Measurements from ENCODE around the gene CTXN1.
"Not testable (repeated sequence)": the region's sequence is repeated elsewhere in the genome, so short reads cannot be mapped to it uniquely, and the experiment has no call there.

CTXN1 gene

GRCh38 chr19:7919610-7920518, 6.1 kb downstream of the CTXN1 start, which contains the start of gene SNAPC2:
TSS of gene SNAPC2 (plus strand) at chr19:7920338. CDS start at chr19:7920367, 29 bp downstream.
- H3K4me1 ChIP-seq = 0 out of 2 replicates have a peak, but pooled peaks cover 3% of the 10 kb centered on the region
- H3K4me3 ChIP-seq (ENCODE audit: low read depth, low read length) = peak within 1 kb of the TSS; percentile 65
- DNase-seq = peak; percentile 98
- no peaks in the 10 kb centered on the region; the same call in 1 of the 2 replicates for H3K36me3 ChIP-seq
- no peak for TF ChIP-seq CTCF (IDR thresholded peaks at IDR 0.05; ENCODE audit: low read depth, low read length)
- H3K9me3 ChIP-seq = no peaks in the 10 kb centered on the region
- H3K27me3 ChIP-seq = peaks cover 40% of the 10 kb centered on the region

GRCh38 chr19:7918615-7919421, 7.1 kb downstream of the CTXN1 start:
- TF ChIP-seq CTCF (IDR thresholded peaks at IDR 0.05; ENCODE audit: low read depth, low read length) = no peak
- no peak overlapping the region for H3K4me3 ChIP-seq (ENCODE audit: low read depth, low read length)
- H3K36me3 ChIP-seq = no peaks in the 10 kb centered on the region; the same call in 1 of the 2 replicates
- no peak for DNase-seq
- H3K27me3 ChIP-seq = peaks cover 43% of the 10 kb centered on the region
- no peaks in the 10 kb centered on the region for H3K9me3 ChIP-seq
- H3K4me1 ChIP-seq = 0 out of 2 replicates have a peak, but pooled peaks cover 3% of the 10 kb centered on the region

GRCh38 chr19:7918062-7918614, 7.8 kb downstream of the CTXN1 start:
- not testable (repeated sequence) for H3K36me3 ChIP-seq; H3K4me3 ChIP-seq (ENCODE audit: low read depth, low read length); DNase-seq; H3K4me1 ChIP-seq; H3K9me3 ChIP-seq
- peaks cover 43% of the 10 kb centered on the region for H3K27me3 ChIP-seq

- Histone ChIP-seq H3K27me3 (peaks cover 43% of the 10 kb centered on the region), H3K4me1 (0 out of 2 replicates have a peak, but pooled peaks cover 3% of the 10 kb centered on the region), H3K36me3 (peaks cover 3% of the 10 kb centered on the region), H3K4me3 (ENCODE audit: low read depth, low read length) (peak overlapping the region; percentile 19; the same call in 1 of the 2 replicates), H3K9me3 (no peaks in the 10 kb centered on the region)
- peak; percentile 81 for DNase-seq
- TF ChIP-seq CTCF (IDR thresholded peaks at IDR 0.05; ENCODE audit: low read depth, low read length) = peak; percentile 51
Measured at GRCh38 chr19:7917267-7918061, 8.5 kb downstream of the CTXN1 start.

- Histone ChIP-seq H3K36me3 (peaks cover 7% of the 10 kb centered on the region), H3K4me3 (ENCODE audit: low read depth, low read length) (no peak overlapping the region), H3K9me3 (no peaks in the 10 kb centered on the region), H3K4me1 (0 out of 2 replicates have a peak, but pooled peaks cover 3% of the 10 kb centered on the region), H3K27me3 (peaks cover 43% of the 10 kb centered on the region)
- TF ChIP-seq CTCF (IDR thresholded peaks at IDR 0.05; ENCODE audit: low read depth, low read length) = no peak
- DNase-seq = no peak
Measured at GRCh38 chr19:7916955-7917266, 9.0 kb downstream of the CTXN1 start.
